Mesendoderm (in vitro differentiated cells): ENCODE measurements around the gene GET4.

Source experiments
- DNase-seq: peaks from one replicate; pipeline ENCODE4 v3.0.0; 2013
- H2AK5ac ChIP-seq: 2 replicates; pipeline ENCODE4 v1.6.1; 2013; ENCODE audit warnings: low read length, inconsistent platforms
- H2BK120ac ChIP-seq: 2 replicates; pipeline ENCODE4 v1.6.1; 2013; ENCODE audit warnings: low read depth, mild to moderate bottlenecking, low read length, moderate library complexity, mixed read lengths
- H2BK15ac ChIP-seq: replicated peaks from 2 replicates; pipeline ENCODE4 v1.6.1; 2013; ENCODE audit warnings: low read depth, mild to moderate bottlenecking, moderate library complexity
- H2BK5ac ChIP-seq: 2 replicates; pipeline ENCODE4 v1.6.1; 2013; ENCODE audit warnings: low read length, inconsistent platforms
- H3K18ac ChIP-seq: 2 replicates; pipeline ENCODE4 v1.6.1; 2013; ENCODE audit warnings: mild to moderate bottlenecking, low read length, mixed read lengths
- H3K23ac ChIP-seq: one replicate; pipeline ENCODE4 v1.6.1; 2013; ENCODE audit warnings: low read length
- H3K27ac ChIP-seq: 2 replicates; pipeline ENCODE4 v1.5.1; 2013; ENCODE audit warnings: low read depth, mild to moderate bottlenecking, inconsistent platforms, low read length, moderate library complexity
- H3K27me3 ChIP-seq: 2 replicates; pipeline ENCODE4 v1.6.1; 2013; ENCODE audit warnings: low read length, control low read depth, mild to moderate bottlenecking, inconsistent platforms; ENCODE audit not compliant: insufficient read depth, poor library complexity
- H3K36me3 ChIP-seq: 2 replicates; pipeline ENCODE4 v1.6.1; 2013; ENCODE audit warnings: low read length, inconsistent platforms; ENCODE audit not compliant: control insufficient read depth, insufficient read depth
- H3K4ac ChIP-seq: one replicate; pipeline ENCODE4 v1.6.1; 2013; ENCODE audit warnings: low read depth, mild to moderate bottlenecking, low read length, moderate library complexity
- H3K4me1 ChIP-seq: 2 replicates; pipeline ENCODE4 v1.6.1; 2013; ENCODE audit warnings: low read depth, low read length, inconsistent platforms; ENCODE audit not compliant: control insufficient read depth
- H3K4me2 ChIP-seq: 2 replicates; pipeline ENCODE4 v1.6.1; 2013; ENCODE audit warnings: low read length
- H3K4me3 ChIP-seq: 2 replicates; pipeline ENCODE4 v1.5.1; 2013; ENCODE audit warnings: mild to moderate bottlenecking, low read length
- H3K56ac ChIP-seq: one replicate; pipeline ENCODE4 v1.6.1; 2013; ENCODE audit warnings: low read length
- H3K79me1 ChIP-seq: 2 replicates; pipeline ENCODE4 v1.6.1; 2013; ENCODE audit warnings: low read length, inconsistent platforms
- H3K79me2 ChIP-seq: 2 replicates; pipeline ENCODE4 v1.6.1; 2013; ENCODE audit warnings: mild to moderate bottlenecking, low read length; ENCODE audit not compliant: control insufficient read depth, insufficient read depth
- H3K9ac ChIP-seq: 2 replicates; pipeline ENCODE4 v1.6.1; 2013; ENCODE audit warnings: low read length, inconsistent platforms
- H4K5ac ChIP-seq: one replicate; pipeline ENCODE4 v1.6.1; 2013; ENCODE audit warnings: low read length
- H4K8ac ChIP-seq: one replicate; pipeline ENCODE4 v1.6.1; 2013; ENCODE audit warnings: low read depth, mild to moderate bottlenecking, control low read depth, low read length, moderate library complexity
- WGBS: extraction: QIAGEN DNeasy Blood & Tissue Kit; methylation state at CpG from one replicate; pipeline ENCODE4 v1.1.7; 2013; ENCODE audit warnings: low lambda C conversion rate, missing lambda C conversion rate; ENCODE audit not compliant: insufficient coverage; ENCODE audit errors: extremely low coverage; 5-methylcytosine and 5-hydroxymethylcytosine counted together

Gene GET4

GRCh38 chr7:919924-920341 is 43.6 kb downstream of the GET4 start:
- Histone ChIP-seq H3K4me3 (no peak overlapping the region), H4K8ac (no peak overlapping the region), H2BK120ac (no peak overlapping the region), H4K5ac (no peak overlapping the region), H3K18ac (no peak overlapping the region), H3K27ac (no peak overlapping the region), H3K79me1 (no peaks in the 10 kb centered on the region), H3K36me3 (no peaks in the 10 kb centered on the region), H3K56ac (no peak overlapping the region), H3K27me3 (no peaks in the 10 kb centered on the region), H2BK5ac (no peak overlapping the region), H3K79me2 (no peaks in the 10 kb centered on the region), H3K4me1 (no peaks in the 10 kb centered on the region), H2AK5ac (no peak overlapping the region), H2BK15ac (no peak overlapping the region), H3K9ac (no peak overlapping the region), H3K23ac (no peak overlapping the region), H3K4me2 (no peak overlapping the region), H3K4ac (no peak overlapping the region)
- DNase-seq: no peak
- WGBS: no CpG with 5 or more reads among the region's 26 CpGs

GRCh38 chr7:920351-921070 is 44.2 kb downstream of the GET4 start:
- no peak overlapping the region for H4K8ac ChIP-seq
- no peaks in the 10 kb centered on the region for H3K79me1 ChIP-seq
- DNase-seq: no peak
- H3K4ac ChIP-seq: no peak overlapping the region
- no CpG with 5 or more reads among the region's 40 CpGs for WGBS
- no peak overlapping the region for H3K56ac ChIP-seq
- H2BK120ac ChIP-seq: no peak overlapping the region
- H3K27me3 ChIP-seq: no peaks in the 10 kb centered on the region
- H2BK15ac ChIP-seq: no peak overlapping the region
- H3K36me3 ChIP-seq: no peaks in the 10 kb centered on the region
- H3K23ac ChIP-seq: no peak overlapping the region
- H2BK5ac ChIP-seq: no peak overlapping the region
- H3K9ac ChIP-seq: no peak overlapping the region
- no peak overlapping the region for H2AK5ac ChIP-seq
- H3K79me2 ChIP-seq: no peaks in the 10 kb centered on the region
- H3K18ac ChIP-seq: no peak overlapping the region
- no peak overlapping the region for H3K4me3 ChIP-seq
- no peaks in the 10 kb centered on the region for H3K4me1 ChIP-seq
- no peak overlapping the region for H4K5ac ChIP-seq
- no peak overlapping the region for H3K27ac ChIP-seq
- no peak overlapping the region for H3K4me2 ChIP-seq

GRCh38 chr7:921071-921461 is 44.7 kb downstream of the GET4 start:
- Histone ChIP-seq H3K79me1 (no peaks in the 10 kb centered on the region), H3K27ac (no peak overlapping the region), H2AK5ac (no peak overlapping the region), H4K8ac (no peak overlapping the region), H3K56ac (no peak overlapping the region), H2BK5ac (no peak overlapping the region), H3K18ac (no peak overlapping the region), H4K5ac (no peak overlapping the region), H3K4ac (no peak overlapping the region), H3K4me3 (no peak overlapping the region), H3K4me1 (no peaks in the 10 kb centered on the region), H3K79me2 (no peaks in the 10 kb centered on the region), H3K27me3 (no peaks in the 10 kb centered on the region), H3K4me2 (no peak overlapping the region), H3K9ac (no peak overlapping the region), H2BK15ac (no peak overlapping the region), H3K36me3 (no peaks in the 10 kb centered on the region), H2BK120ac (no peak overlapping the region), H3K23ac (no peak overlapping the region)
- DNase-seq: no peak
- no CpG with 5 or more reads among the region's 15 CpGs for WGBS

- no peak overlapping the region for H2BK5ac ChIP-seq
- H2BK15ac ChIP-seq: no peak overlapping the region
- no peaks in the 10 kb centered on the region for H3K36me3 ChIP-seq
- H2AK5ac ChIP-seq: no peak overlapping the region
- H3K23ac ChIP-seq: no peak overlapping the region
- H2BK120ac ChIP-seq: no peak overlapping the region
- no peak overlapping the region for H3K4me2 ChIP-seq
- H3K4me3 ChIP-seq: no peak overlapping the region
- no peaks in the 10 kb centered on the region for H3K79me1 ChIP-seq
- no CpG with 5 or more reads among the region's 36 CpGs for WGBS
- no peak overlapping the region for H4K8ac ChIP-seq
- no peak overlapping the region for H3K9ac ChIP-seq
- H3K18ac ChIP-seq: no peak overlapping the region
- no peaks in the 10 kb centered on the region for H3K27me3 ChIP-seq
- no peak overlapping the region for H4K5ac ChIP-seq
- H3K4me1 ChIP-seq: no peaks in the 10 kb centered on the region
- H3K4ac ChIP-seq: no peak overlapping the region
- DNase-seq: no peak
- H3K27ac ChIP-seq: no peak overlapping the region
- H3K56ac ChIP-seq: no peak overlapping the region
- no peaks in the 10 kb centered on the region for H3K79me2 ChIP-seq
Observed at GRCh38 chr7:921581-922333, 45.4 kb downstream of the GET4 start.

- no peak overlapping the region for H3K4me2 ChIP-seq
- H3K9ac ChIP-seq: no peak overlapping the region
- H3K4me1 ChIP-seq: no peaks in the 10 kb centered on the region
- no peak overlapping the region for H2AK5ac ChIP-seq
- no peak overlapping the region for H4K5ac ChIP-seq
- no peak overlapping the region for H3K4ac ChIP-seq
- no peaks in the 10 kb centered on the region for H3K36me3 ChIP-seq
- no peaks in the 10 kb centered on the region for H3K27me3 ChIP-seq
- no peak overlapping the region for H3K27ac ChIP-seq
- H3K79me1 ChIP-seq: no peaks in the 10 kb centered on the region
- H3K18ac ChIP-seq: no peak overlapping the region
- H2BK120ac ChIP-seq: no peak overlapping the region
- no peak overlapping the region for H3K23ac ChIP-seq
- no peaks in the 10 kb centered on the region for H3K79me2 ChIP-seq
- no CpG with 5 or more reads among the region's 29 CpGs for WGBS
- no peak overlapping the region for H3K4me3 ChIP-seq
- H2BK15ac ChIP-seq: no peak overlapping the region
- no peak for DNase-seq
- no peak overlapping the region for H4K8ac ChIP-seq
- no peak overlapping the region for H3K56ac ChIP-seq
- H2BK5ac ChIP-seq: no peak overlapping the region
Observed at GRCh38 chr7:922334-923107, 46.2 kb downstream of the GET4 start.
